ENCODE data around the gene SH2D7. TPM values are rescaled to one million over a fixed set of nuclear protein-coding genes. Genes with fewer than 3 reads are reported as not detected.
A peak's percentile ranks its signal among the peaks of the same experiment; 100 is the strongest.
"Not testable (repeated sequence)": the region's sequence is repeated elsewhere in the genome, so short reads cannot be mapped to it uniquely, and the experiment has no call there.

SH2D7 gene
- total RNA-seq, 1 donor from 2014 or later, result not detected

DNA sequence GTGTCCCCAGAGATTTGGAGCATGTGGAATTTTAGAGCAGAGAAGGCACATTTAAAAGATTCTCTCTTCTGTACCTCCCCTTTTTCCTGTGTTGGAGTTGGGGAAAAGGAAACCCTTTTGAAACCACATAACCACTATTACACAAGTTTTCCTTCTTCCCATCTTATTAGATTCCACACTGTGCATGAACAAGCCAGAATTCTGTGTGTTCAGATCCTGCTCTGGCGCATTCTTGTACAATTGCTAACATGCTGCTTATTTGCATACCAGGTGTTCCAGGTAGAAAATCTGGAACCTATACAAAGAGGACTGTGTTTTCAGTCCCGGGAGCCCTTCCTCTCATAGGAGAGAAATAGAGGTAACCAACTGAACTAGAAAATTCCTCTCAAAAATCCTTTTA lies 41.4 kb downstream of the SH2D7 start:
- no peak for DNase-seq (ENCODE audit: low read depth, low spot score)

GRCh38 chr15:78139578-78139977 lies 47.2 kb downstream of the SH2D7 start:
- no peak for DNase-seq (ENCODE audit: low read depth, low spot score)

DNA sequence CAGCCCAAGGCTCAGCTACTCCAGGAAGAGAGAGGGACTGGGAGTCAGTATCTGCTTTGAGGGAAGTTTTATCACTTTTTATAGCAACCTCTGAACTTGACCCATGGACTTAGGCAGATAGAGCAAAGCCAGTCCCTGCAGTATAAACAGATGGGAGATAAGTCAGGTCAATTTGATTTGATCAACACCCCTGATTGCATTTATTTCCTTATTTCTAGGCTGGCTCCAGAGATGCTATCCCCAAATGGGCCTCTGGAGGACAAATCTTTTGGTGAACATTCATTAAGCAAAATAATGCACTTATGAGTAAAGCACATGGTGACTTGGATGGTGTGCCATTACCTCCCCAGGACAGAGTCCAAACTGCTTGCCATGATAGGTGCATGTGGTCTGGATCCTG lies 47.9 kb downstream of the SH2D7 start:
- no peak for DNase-seq (ENCODE audit: low read depth, low spot score)

- DNase-seq (ENCODE audit: low read depth, low spot score), result no peak
Observed at GRCh38 chr15:78142332-78142731, 50.0 kb downstream of the SH2D7 start.

GRCh38 chr15:78146425-78147154 lies 54.2 kb downstream of the SH2D7 start:
- no peak for DNase-seq (ENCODE audit: low read depth, low spot score)

GRCh38 chr15:78147566-78147965 lies 55.2 kb downstream of the SH2D7 start:
- no peak for DNase-seq (ENCODE audit: low read depth, low spot score)

DNA sequence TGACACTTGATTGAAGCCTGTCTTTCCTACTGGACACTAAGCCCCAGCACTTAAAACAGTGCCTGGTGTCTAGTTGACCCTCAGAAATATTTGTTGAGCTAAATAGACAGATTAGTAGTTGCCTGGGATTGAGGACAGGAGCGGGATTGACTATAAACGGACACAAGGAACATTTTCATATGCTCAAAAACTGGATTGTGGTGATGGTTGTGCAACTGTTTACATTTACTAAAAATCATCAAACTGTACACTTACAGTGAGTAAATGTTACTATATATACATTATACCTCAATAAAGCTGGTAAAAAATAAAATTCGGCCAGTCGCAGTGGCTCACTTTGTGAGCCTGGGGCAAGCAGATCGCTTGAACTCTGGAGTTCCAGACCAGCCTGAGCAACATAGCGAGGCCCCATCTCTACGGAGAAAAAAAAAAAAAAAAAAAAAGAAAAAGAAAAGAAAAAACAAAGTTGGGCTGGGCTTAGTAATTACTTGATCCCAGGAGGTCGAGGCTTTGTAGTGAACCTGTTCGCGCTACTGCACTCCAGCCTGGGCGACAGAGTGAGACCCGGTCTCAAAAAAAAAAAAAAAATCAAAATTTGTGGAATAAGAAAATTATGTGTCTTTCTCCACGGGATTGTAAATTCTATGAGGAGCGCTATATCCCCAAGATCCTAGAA lies 56.2 kb downstream of the SH2D7 start:
- no peak for DNase-seq (ENCODE audit: low read depth, low spot score)

DNA sequence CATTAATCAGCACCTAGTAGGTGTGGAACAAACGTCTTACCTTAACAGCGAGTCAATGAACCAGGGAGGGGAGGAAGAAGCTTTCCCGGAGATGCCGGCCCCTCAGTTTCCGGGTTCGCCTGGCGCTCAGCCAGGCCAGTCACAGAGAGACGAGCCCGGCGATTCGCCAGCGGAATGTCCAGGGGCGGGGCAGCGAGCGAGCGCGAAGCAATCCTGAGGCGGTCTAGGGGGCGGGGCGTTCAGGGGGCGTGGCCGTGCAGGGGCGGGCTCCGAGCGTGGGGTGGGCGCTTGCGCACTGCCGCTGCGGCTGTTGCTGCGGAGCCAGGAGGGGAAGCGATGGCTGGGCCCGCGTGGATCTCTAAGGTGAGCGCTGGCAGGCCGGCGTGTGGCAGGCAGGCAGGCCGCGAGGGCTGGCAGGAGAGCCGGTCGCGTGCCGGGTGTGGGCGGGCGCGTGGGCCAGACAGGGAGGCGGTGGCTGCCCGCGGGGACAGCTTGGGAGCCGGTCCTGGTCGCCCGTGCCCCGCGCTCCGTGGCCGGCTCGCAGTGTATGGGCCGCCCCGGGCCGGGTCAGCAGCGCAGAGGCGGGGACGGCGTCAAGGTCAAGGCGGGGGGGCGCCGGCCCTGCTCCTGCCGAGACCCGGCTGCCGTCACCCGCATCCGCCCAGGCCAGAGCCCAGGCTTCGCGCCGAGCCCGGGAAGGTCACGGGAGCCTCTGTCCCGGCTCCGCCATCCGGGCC lies 56.9 kb downstream of the SH2D7 start, which contains the start of gene IDH3A:
Gene IDH3A, plus strand, starts transcription at position 295 of the 737 bp plus-strand sequence. Its CDS starts 42 bp downstream, at position 337.
- peak; percentile 78 for DNase-seq (ENCODE audit: low read depth, low spot score)

- DNase-seq (ENCODE audit: low read depth, low spot score), result no peak
Observed at GRCh38 chr15:78149805-78150751, 57.7 kb downstream of the SH2D7 start.

- DNase-seq (ENCODE audit: low read depth, low spot score), result not testable (repeated sequence)
Observed at GRCh38 chr15:78151075-78151474, 58.7 kb downstream of the SH2D7 start.

Other genes starting within 250 kb of the SH2D7 start
- 25.7 and 30.9 TPM in 2 replicates for gene TBC1D2B, start 14.8 kb upstream of the SH2D7 start, total RNA-seq
- gene CIB2, start 38.9 kb downstream of the SH2D7 start, total RNA-seq, result 1.4 and 1.6 TPM in 2 replicates
- 33.9 and 81.9 TPM in 2 replicates for gene IDH3A, start 56.8 kb downstream of the SH2D7 start, total RNA-seq
- not detected in 2 replicates for gene ACSBG1, start 142.0 kb downstream of the SH2D7 start, total RNA-seq
- 4.7 and 16.4 TPM in 2 replicates for gene DNAJA4, start 172.0 kb downstream of the SH2D7 start, total RNA-seq
- gene SKIC8, start 207.0 kb downstream of the SH2D7 start, total RNA-seq, result 91.5 and 95.4 TPM in 2 replicates
- gene CRABP1, start 247.8 kb downstream of the SH2D7 start, total RNA-seq, result not detected in 2 replicates